Measurements from ENCODE around the gene MRPS6. TPM values are rescaled to one million over a fixed set of nuclear protein-coding genes. Genes with fewer than 3 reads are reported as not detected.

Gene MRPS6
- total RNA-seq, 2 donors from 2014 or later, result 2.3 to 15.8 TPM

DNA sequence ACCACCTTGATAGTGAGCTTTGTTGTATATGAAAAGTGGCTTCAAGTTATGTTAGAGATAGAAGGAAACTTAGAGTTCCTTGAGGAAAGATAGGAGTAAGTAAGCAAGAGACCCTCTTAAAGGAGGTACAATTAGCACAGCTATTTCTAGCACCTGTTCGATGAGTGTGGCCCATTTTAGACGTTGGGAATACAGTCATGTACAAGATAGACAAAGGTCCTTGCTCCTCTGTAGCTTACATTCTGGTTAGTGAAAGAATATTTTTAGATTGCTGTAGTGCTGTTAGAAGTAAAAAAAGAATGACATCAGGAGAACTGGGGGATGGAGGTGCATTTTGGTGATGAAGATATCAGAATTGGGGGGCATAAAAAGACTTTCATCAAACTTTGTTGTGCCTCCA is 47.5 kb downstream of the MRPS6 start:
- H3K4me1 ChIP-seq, result peaks cover 8% of the 10 kb centered on the region
- H3K9me3 ChIP-seq, result no peaks in the 10 kb centered on the region
- H3K4me3 ChIP-seq, result no peak overlapping the region
- intact Hi-C loops (cut with DNase I), result no loop called here
- TF ChIP-seq POLR2A (IDR thresholded peaks at IDR 0.05), result no peak
- TF ChIP-seq, protein P1, sequence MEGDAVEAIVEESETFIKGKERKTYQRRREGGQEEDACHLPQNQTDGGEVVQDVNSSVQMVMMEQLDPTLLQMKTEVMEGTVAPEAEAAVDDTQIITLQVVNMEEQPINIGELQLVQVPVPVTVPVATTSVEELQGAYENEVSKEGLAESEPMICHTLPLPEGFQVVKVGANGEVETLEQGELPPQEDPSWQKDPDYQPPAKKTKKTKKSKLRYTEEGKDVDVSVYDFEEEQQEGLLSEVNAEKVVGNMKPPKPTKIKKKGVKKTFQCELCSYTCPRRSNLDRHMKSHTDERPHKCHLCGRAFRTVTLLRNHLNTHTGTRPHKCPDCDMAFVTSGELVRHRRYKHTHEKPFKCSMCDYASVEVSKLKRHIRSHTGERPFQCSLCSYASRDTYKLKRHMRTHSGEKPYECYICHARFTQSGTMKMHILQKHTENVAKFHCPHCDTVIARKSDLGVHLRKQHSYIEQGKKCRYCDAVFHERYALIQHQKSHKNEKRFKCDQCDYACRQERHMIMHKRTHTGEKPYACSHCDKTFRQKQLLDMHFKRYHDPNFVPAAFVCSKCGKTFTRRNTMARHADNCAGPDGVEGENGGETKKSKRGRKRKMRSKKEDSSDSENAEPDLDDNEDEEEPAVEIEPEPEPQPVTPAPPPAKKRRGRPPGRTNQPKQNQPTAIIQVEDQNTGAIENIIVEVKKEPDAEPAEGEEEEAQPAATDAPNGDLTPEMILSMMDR (IDR thresholded peaks at IDR 0.05), result no peak
- no peak overlapping the region for H3K27ac ChIP-seq
- WGBS, 2 donors, result 90 to 93% methylated on average over 2 of the region's 2 CpGs
- H3K36me3 ChIP-seq (replicated peaks in 1 of 2; ENCODE audit: insufficient read depth in 1 of 2, low read depth in 2 of 2), result no peaks in the 10 kb centered on the region
- DNase-seq (no peak), ATAC-seq (no peak)
- H3K27me3 ChIP-seq, result no peaks in the 10 kb centered on the region

DNA sequence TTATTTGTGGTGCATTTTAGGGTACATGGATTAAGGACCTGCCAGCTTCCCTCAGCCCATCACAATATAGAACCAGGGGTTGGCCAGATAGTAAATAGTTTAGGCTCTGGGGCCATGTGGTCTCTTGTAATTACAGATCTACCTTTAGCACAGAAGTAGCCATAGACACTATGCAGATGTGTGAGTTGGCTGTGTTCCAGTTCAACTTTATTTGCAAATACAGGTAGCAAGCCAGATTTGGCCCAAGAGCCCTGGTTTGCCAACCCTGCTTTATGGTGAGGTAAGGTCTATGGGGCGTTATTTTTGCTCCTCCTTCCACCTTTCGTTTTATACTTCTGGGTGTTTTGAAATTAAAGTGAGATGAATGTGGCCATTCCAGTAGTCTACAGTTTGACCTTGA is 48.7 kb downstream of the MRPS6 start:
- 21 to 32% methylated on average over 2 of the region's 2 CpGs for WGBS, 2 donors
- ATAC-seq (peak; percentile 38), DNase-seq (peak; percentile 27 to 56 (median 46))
- Histone ChIP-seq H3K27ac (no peak overlapping the region), H3K27me3 (no peaks in the 10 kb centered on the region), H3K4me3 (no peak overlapping the region), H3K4me1 (peaks cover 8% of the 10 kb centered on the region), H3K9me3 (no peaks in the 10 kb centered on the region), H3K36me3 (replicated peaks in 1 of 2; ENCODE audit: insufficient read depth in 1 of 2, low read depth in 2 of 2) (peaks cover 0 to 3% of the 10 kb centered on the region in 2 donors)
- no peak for TF ChIP-seq POLR2A (IDR thresholded peaks at IDR 0.05)
- TF ChIP-seq, protein P1 (IDR thresholded peaks at IDR 0.05), result no peak
- intact Hi-C loops (cut with DNase I), result no loop called here

DNA sequence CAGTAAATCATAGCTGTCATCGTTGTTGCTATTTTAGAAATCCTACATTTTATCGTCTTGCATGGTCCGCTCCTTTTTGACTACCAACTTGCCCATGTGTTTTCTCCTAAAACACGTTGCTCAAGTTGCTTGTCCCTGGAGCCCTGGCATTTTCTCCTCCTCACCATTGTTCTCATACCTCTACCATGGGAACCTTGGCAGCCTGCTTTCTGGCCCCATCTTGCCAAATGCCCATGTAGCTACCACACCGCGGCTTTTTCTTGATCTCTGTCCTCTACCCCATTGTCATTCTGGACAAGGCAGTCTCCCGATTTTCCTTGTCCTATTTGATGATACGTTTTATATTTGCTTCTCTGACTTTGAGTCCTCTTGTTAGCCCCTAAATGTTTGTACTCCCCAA is 50.2 kb downstream of the MRPS6 start:
- Histone ChIP-seq H3K9me3 (no peaks in the 10 kb centered on the region), H3K36me3 (replicated peaks in 1 of 2; ENCODE audit: insufficient read depth in 1 of 2, low read depth in 2 of 2) (peaks cover 0 to 3% of the 10 kb centered on the region in 2 donors), H3K27me3 (no peaks in the 10 kb centered on the region), H3K4me1 (peaks cover 16% of the 10 kb centered on the region), H3K4me3 (no peak overlapping the region), H3K27ac (no peak overlapping the region)
- DNase-seq, result peak in 2 of 4 donors; percentile 29 to 47
- TF ChIP-seq, protein P1 (IDR thresholded peaks at IDR 0.05), result no peak
- TF ChIP-seq POLR2A (IDR thresholded peaks at IDR 0.05), result no peak
- no peak for ATAC-seq
- 76 to 77% methylated on average over 8 of the region's 8 CpGs for WGBS, 2 donors
- intact Hi-C loops (cut with DNase I), result no loop called here

DNA sequence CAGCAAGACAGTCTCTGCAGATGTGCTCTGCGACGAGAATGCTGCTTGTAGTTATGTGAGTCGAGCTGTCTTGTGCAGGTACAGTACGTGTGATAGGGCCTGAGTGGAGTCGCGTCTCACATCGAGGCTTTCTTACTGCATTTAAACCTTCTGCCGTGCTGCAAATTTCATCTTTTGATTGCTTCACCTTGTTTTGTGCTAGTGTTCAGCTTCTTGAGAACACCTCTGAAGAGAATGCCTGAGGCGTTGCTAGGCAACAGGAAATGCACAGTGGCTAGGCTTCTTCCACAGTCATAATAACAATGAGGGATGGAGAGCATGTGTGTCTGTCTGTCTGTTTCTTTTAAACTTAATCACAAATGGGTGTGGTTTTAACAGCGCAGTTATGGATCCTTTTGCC is 52.9 kb downstream of the MRPS6 start:
- DNase-seq, result no peak
- Histone ChIP-seq H3K36me3 (replicated peaks in 1 of 2; ENCODE audit: insufficient read depth in 1 of 2, low read depth in 2 of 2) (peaks cover 0 to 3% of the 10 kb centered on the region in 2 donors), H3K27me3 (no peaks in the 10 kb centered on the region), H3K9me3 (no peaks in the 10 kb centered on the region), H3K4me3 (no peak overlapping the region), H3K27ac (no peak overlapping the region), H3K4me1 (peaks cover 39% of the 10 kb centered on the region)
- no peak for ATAC-seq
- 92 to 93% methylated on average over 10 of the region's 10 CpGs for WGBS, 2 donors
- no peak for TF ChIP-seq POLR2A (IDR thresholded peaks at IDR 0.05)
- TF ChIP-seq, protein P1 (IDR thresholded peaks at IDR 0.05), result no peak
- intact Hi-C loops (cut with DNase I), result no loop called here

DNA sequence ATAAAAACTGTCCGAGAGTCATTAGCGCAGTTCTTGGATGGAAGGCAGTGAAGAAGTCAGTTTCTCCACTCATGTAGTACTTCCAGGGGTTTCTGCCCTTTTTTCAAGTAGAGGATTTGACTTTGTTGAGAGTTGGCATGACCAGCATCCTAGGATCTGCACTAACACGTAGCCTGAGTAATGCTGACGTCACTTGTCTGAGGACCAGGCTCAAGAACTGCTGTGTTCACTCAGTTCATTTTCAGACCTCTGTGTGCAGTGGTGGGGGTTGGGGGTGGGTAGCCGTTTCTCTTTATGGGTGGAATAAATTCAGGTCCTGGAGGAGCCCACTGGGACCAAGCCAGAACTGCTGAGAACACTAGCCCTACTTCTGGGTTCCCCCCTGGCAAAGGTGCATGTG is 53.3 kb downstream of the MRPS6 start:
- ATAC-seq, result no peak
- Histone ChIP-seq H3K9me3 (no peaks in the 10 kb centered on the region), H3K27ac (no peak overlapping the region), H3K4me3 (no peak overlapping the region), H3K27me3 (no peaks in the 10 kb centered on the region), H3K36me3 (replicated peaks in 1 of 2; ENCODE audit: insufficient read depth in 1 of 2, low read depth in 2 of 2) (peaks cover 0 to 3% of the 10 kb centered on the region in 2 donors), H3K4me1 (peaks cover 39% of the 10 kb centered on the region)
- intact Hi-C loops (cut with DNase I), result no loop called here
- no peak for DNase-seq
- TF ChIP-seq POLR2A (IDR thresholded peaks at IDR 0.05), result no peak
- TF ChIP-seq, protein P1 (IDR thresholded peaks at IDR 0.05), result no peak
- WGBS, 2 donors, result 83 to 92% methylated on average over 5 of the region's 5 CpGs
